A549 (cell line): ENCODE data around the gene ARAP2.

Experiments used
- BHLHE40 ChIP-seq: IDR thresholded peaks from 2 replicates; pipeline ENCODE4 v1.6.1; 2012; ENCODE audit warnings: low read depth, low read length, inconsistent platforms
- CBX8 ChIP-seq: fragments of 200-600 bp; sonication (generic); IDR thresholded peaks from 2 replicates; pipeline ENCODE4 v1.6.1; 2016
- CTCF ChIP-seq: fragments of >200 bp; sonication (Bioruptor Twin); formaldehyde crosslinking; IDR thresholded peaks from 3 replicates; pipeline ENCODE4 v1.5.1; 2016
- EHMT2 ChIP-seq: fragments of 200-600 bp; sonication (generic); IDR thresholded peaks from 2 replicates; pipeline ENCODE4 v1.6.1; 2016; ENCODE audit warnings: antibody characterized with exemption, low read depth, mild to moderate bottlenecking, moderate library complexity
- EP300 ChIP-seq, 2 experiments: fragments of >200 bp; sonication (Bioruptor Twin); formaldehyde crosslinking; IDR thresholded peaks; 2 replicates in 1 of 2; 3 replicates in 1 of 2; pipeline ENCODE4 v1.6.1; 2016 to 2017
- MYC ChIP-seq: IDR thresholded peaks from 2 replicates; pipeline ENCODE4 v1.6.1; 2012; ENCODE audit warnings: mild to moderate bottlenecking, inconsistent platforms, low read length, improper control_type of control experiment, borderline replicate concordance
- POLR2A ChIP-seq: IDR thresholded peaks from 2 replicates; pipeline ENCODE4 v1.6.1; 2012; ENCODE audit warnings: mild to moderate bottlenecking, low read length
- POLR2AphosphoS2 ChIP-seq: conservative IDR thresholded peaks from 2 replicates; pipeline ENCODE4 v1.6.1; 2012; ENCODE audit warnings: low read length, improper control_type of control experiment, inconsistent platforms
- RAD21 ChIP-seq, 2 experiments: fragments of >200 bp in 1 of 2; sonication (Bioruptor Twin) in 1 of 2; formaldehyde crosslinking in 1 of 2; IDR thresholded peaks in 1 of 2; conservative IDR thresholded peaks in 1 of 2; 2 replicates in 1 of 2; 3 replicates in 1 of 2; pipeline ENCODE4 v1.6.1; 2012 to 2018; ENCODE audit warnings: inconsistent platforms in 1 of 2
- REST ChIP-seq: fragments of 200-600 bp; sonication (generic); IDR thresholded peaks from 2 replicates; pipeline ENCODE4 v1.6.1; 2016; ENCODE audit warnings: antibody characterized with exemption, mild to moderate bottlenecking, moderate library complexity
- TF ChIP-seq, protein P1 (sequence below): IDR thresholded peaks from 2 replicates; pipeline ENCODE4 v1.6.1; 2012

GRCh38 chr4:36206603-36207311, 37.6 kb downstream of the ARAP2 start:
- TF ChIP-seq RAD21 (conservative IDR thresholded peaks at IDR 0.05 in 1 of 2, IDR thresholded peaks at IDR 0.05 in 1 of 2) (no peak), POLR2AphosphoS2 (no peak), EHMT2 (no peak), CTCF (no peak), CBX8 (no peak), EP300 (IDR thresholded peaks at IDR 0.05) (no peak), MYC (no peak), BHLHE40 (no peak), REST (no peak), POLR2A (no peak)
- TF ChIP-seq, protein P1, sequence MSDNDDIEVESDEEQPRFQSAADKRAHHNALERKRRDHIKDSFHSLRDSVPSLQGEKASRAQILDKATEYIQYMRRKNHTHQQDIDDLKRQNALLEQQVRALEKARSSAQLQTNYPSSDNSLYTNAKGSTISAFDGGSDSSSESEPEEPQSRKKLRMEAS = no peak
